Ishikawa (cell line): Measurements from ENCODE around the gene ABHD12.

Source experiments
- CEBPB ChIP-seq: IDR thresholded peaks from 2 replicates; pipeline ENCODE4 v1.6.1; 2012
- CREB1 ChIP-seq: IDR thresholded peaks from 2 replicates; pipeline ENCODE4 v1.6.1; 2012; ENCODE audit warnings: low read depth
- EGR1 ChIP-seq: IDR thresholded peaks from 2 replicates; pipeline ENCODE4 v1.6.1; 2012
- EP300 ChIP-seq: IDR thresholded peaks from 2 replicates; pipeline ENCODE4 v1.6.1; 2012; ENCODE audit warnings: borderline replicate concordance
- FOXM1 ChIP-seq: IDR thresholded peaks from 2 replicates; pipeline ENCODE4 v1.6.1; 2012; ENCODE audit warnings: low read depth, borderline replicate concordance
- NFIC ChIP-seq: IDR thresholded peaks from 2 replicates; pipeline ENCODE4 v1.6.1; 2012
- RAD21 ChIP-seq: IDR thresholded peaks from 2 replicates; pipeline ENCODE4 v1.6.1; 2012; ENCODE audit warnings: low read depth
- TAF1 ChIP-seq: IDR thresholded peaks from 2 replicates; pipeline ENCODE4 v1.6.1; 2012; ENCODE audit warnings: low read depth, mild to moderate bottlenecking
- TCF12 ChIP-seq: IDR thresholded peaks from 2 replicates; pipeline ENCODE4 v1.6.1; 2012; ENCODE audit warnings: low read depth
- TEAD4 ChIP-seq: IDR thresholded peaks from 2 replicates; pipeline ENCODE4 v1.6.1; 2012
- YY1 ChIP-seq: IDR thresholded peaks from 2 replicates; pipeline ENCODE4 v1.6.1; 2012; ENCODE audit warnings: low read depth
- ZBTB7A ChIP-seq: IDR thresholded peaks from 2 replicates; pipeline ENCODE4 v1.6.1; 2012; ENCODE audit warnings: low read depth
- TF ChIP-seq, protein P1 (sequence below): IDR thresholded peaks from 2 replicates; pipeline ENCODE4 v1.6.1; 2012
- TF ChIP-seq, protein P2 (sequence below): IDR thresholded peaks from 2 replicates; pipeline ENCODE4 v1.6.1; 2012
- TF ChIP-seq, protein P3 (sequence below): IDR thresholded peaks from 2 replicates; pipeline ENCODE4 v1.6.1; 2012; ENCODE audit warnings: low read depth, mild to moderate bottlenecking

Gene ABHD12

DNA sequence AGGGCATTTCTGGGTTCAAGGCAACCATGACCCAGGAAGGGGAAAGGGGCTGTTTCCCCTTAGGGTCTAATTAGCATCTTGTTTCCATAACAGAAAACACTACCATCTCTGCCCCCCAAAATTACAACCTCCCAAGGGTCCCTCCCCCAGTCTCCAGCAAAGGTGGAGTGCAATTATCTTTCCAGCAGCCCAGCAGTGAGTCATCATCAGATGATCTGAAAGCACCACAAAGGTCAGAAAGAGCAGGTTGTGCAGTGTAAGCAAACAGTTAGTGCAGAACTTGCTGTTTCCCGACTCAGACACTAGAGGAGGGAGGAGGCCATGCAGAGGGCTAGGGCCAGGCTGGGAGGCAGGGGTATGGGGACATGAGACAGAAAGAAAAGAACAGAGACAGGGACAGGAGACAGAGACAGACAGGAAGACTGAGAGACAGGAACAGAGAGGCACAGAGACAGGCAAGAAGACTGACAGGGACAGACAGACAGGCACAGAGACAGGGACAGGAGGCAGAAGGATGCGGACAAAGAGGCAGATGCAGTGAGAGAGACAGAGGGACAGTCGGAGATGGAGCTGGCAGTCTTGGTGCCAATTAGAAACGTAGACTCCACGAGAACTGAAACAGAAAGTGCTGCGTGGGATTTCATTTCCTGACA, 80.2 kb downstream of the ABHD12 start:
- TF ChIP-seq FOXM1 (no peak), RAD21 (peak; percentile 54; the same call in 1 of the 2 replicates)

DNA sequence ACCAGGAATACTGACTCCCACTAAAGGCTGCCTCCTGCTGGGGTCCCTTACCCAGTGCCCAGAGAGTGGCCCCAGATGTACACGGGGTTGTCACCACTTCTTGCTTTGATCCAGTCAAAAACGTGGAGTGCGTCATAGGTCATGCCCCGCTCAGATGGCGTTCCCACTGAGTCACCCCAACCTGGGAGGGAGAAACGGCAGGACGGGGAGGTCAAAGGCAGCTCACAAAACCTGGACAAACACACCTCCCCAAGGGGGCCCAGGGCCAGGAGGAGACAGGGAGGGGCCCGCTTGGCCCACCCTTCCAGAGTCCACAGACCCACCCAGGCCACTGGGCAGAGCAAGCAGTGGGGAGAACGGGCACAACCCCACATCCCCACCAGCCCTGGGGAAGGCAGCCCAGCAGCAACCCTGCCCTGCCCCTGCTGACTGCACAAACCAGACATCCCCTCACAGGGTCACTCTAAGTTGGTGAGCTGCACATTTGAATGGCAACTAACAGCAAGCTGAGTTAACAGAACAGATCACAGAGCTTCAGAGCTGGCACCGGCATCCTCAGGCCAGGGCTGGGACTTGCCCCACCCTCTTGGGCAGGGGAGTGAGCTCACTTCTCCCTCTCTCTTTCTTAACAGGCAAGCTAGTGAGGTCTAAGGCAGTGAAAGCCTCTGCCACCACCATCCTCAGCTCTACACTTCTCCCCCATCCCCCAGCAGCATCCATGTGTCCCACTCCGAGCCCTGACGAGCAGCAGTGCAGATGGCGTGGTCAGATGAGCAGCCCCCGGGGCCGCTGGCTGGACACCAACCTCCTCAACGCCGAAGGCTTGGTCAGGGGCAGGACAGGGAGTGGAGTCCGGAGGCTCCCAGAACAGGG, 81.0 kb downstream of the ABHD12 start:
- TF ChIP-seq, protein P1, sequence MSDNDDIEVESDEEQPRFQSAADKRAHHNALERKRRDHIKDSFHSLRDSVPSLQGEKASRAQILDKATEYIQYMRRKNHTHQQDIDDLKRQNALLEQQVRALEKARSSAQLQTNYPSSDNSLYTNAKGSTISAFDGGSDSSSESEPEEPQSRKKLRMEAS: no peak
- TF ChIP-seq CEBPB (no peak), EP300 (no peak), TCF12 (no peak), CREB1 (no peak), EGR1 (no peak), ZBTB7A (no peak), FOXM1 (no peak), TAF1 (no peak), TEAD4 (no peak), RAD21 (no peak), NFIC (no peak)
- TF ChIP-seq, protein P2, sequence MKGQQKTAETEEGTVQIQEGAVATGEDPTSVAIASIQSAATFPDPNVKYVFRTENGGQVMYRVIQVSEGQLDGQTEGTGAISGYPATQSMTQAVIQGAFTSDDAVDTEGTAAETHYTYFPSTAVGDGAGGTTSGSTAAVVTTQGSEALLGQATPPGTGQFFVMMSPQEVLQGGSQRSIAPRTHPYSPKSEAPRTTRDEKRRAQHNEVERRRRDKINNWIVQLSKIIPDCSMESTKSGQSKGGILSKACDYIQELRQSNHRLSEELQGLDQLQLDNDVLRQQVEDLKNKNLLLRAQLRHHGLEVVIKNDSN: no peak
- TF ChIP-seq, protein P3, sequence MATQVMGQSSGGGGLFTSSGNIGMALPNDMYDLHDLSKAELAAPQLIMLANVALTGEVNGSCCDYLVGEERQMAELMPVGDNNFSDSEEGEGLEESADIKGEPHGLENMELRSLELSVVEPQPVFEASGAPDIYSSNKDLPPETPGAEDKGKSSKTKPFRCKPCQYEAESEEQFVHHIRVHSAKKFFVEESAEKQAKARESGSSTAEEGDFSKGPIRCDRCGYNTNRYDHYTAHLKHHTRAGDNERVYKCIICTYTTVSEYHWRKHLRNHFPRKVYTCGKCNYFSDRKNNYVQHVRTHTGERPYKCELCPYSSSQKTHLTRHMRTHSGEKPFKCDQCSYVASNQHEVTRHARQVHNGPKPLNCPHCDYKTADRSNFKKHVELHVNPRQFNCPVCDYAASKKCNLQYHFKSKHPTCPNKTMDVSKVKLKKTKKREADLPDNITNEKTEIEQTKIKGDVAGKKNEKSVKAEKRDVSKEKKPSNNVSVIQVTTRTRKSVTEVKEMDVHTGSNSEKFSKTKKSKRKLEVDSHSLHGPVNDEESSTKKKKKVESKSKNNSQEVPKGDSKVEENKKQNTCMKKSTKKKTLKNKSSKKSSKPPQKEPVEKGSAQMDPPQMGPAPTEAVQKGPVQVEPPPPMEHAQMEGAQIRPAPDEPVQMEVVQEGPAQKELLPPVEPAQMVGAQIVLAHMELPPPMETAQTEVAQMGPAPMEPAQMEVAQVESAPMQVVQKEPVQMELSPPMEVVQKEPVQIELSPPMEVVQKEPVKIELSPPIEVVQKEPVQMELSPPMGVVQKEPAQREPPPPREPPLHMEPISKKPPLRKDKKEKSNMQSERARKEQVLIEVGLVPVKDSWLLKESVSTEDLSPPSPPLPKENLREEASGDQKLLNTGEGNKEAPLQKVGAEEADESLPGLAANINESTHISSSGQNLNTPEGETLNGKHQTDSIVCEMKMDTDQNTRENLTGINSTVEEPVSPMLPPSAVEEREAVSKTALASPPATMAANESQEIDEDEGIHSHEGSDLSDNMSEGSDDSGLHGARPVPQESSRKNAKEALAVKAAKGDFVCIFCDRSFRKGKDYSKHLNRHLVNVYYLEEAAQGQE: no peak

DNA sequence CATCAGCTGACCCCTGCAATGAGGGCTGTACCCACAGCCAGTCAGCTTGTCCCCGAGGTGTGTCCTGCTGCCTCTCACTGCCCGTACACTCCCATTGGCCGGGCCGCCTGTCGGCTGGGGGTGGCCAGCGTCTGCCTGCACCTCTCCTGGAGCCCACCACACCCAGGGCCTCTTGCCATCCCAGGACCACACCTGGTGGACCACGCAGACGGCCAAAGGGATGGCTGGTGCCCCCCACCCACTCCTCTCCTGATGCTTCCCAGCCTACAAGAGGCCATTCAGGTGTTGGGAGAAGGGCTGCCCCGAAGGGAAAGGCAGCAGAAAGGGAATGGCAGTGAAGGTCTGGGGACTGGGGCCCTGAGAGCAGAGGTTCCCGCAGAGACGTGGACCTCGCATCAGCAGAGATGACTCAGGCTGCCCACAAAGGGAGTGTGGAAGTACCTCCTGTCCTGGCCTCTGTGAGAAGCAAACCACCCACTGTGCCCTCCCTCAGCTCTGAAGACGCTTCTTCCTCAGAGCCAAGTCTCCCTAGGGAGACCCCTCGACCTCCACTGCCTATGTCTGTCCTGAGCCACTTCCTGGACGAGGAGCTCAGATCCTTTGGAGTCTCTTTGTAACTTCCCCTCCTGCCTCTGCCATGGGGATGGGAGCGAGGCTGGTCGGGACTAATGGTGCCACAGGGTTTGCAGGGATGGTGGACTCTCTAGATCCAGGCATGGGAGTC, 81.8 kb downstream of the ABHD12 start:
- TF ChIP-seq, protein P2: no peak
- TF ChIP-seq TEAD4 (no peak), CREB1 (no peak), EP300 (no peak), TCF12 (no peak), RAD21 (no peak), NFIC (no peak)
- TF ChIP-seq, protein P1: no peak
- TF ChIP-seq, protein P3: no peak

DNA sequence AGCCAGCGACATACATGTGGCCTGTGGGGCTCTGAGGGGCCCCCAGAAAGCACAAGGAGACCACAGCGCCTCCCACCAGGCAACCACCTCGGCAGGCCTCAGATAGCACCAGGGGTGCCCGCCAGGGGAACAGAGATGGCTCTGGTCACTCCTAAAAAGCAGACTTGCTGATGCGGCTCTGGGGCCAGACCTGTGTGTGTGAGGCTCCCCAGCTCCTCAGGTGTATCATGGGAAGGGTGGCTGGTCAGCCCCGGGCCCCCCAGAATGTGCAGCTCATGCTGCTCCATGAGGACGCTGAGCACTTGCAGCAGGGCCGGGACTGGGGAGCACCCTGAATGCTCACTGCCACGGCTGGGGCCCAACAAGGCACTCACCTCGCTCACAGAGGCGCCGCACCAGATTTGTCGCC, 82.5 kb downstream of the ABHD12 start:
- TF ChIP-seq TEAD4: no peak
- TF ChIP-seq, protein P1: no peak
- TF ChIP-seq, protein P2: no peak
- no peak for TF ChIP-seq TCF12
- no peak for TF ChIP-seq ZBTB7A
- no peak for TF ChIP-seq FOXM1
- TF ChIP-seq EGR1: no peak
- TF ChIP-seq YY1: no peak
- TF ChIP-seq, protein P3: no peak
- TF ChIP-seq EP300: no peak
- TF ChIP-seq CEBPB: no peak
- TF ChIP-seq TAF1: no peak
- TF ChIP-seq RAD21: no peak
- no peak for TF ChIP-seq NFIC
